Tibial artery (tissue), 4 donors: Measurements from ENCODE around the gene TCEA2.

Source experiments
- DNase-seq, 2 donors: peaks; one replicate each; pipeline ENCODE4 v3.0.0-alpha.2; 2019
- H3K27ac ChIP-seq, 2 donors: fragments of 200-600 bp; sonication (generic) in 1 of 2; 1 replicate in 1 of 2; 2 replicates in 1 of 2; pipeline ENCODE4 v1.5.1; 2018 to 2019; ENCODE audit warnings: mild to moderate bottlenecking in 1 of 2
- H3K27me3 ChIP-seq, 2 donors: fragments of 200-600 bp; sonication (generic) in 1 of 2; one replicate each; pipeline versions ENCODE4 v1.5.1 to v1.6.0; 2016 to 2019
- H3K36me3 ChIP-seq, 3 donors: fragments of 200-600 bp; sonication (generic) in 2 of 3; one replicate each; pipeline ENCODE4 v1.5.1; 2016 to 2019; ENCODE audit warnings: mild to moderate bottlenecking in 2 of 3
- H3K4me1 ChIP-seq, 4 donors: fragments of 200-600 bp; sonication (generic) in 2 of 4; 1 replicate in 3 of 4; 2 replicates in 1 of 4; pipeline ENCODE4 v1.5.1; 2016 to 2019
- H3K4me3 ChIP-seq, 2 donors: fragments of 200-600 bp; sonication (generic) in 1 of 2; 1 replicate in 1 of 2; 2 replicates in 1 of 2; pipeline ENCODE4 v1.5.1; 2018 to 2019; ENCODE audit warnings: mild to moderate bottlenecking in 2 of 2
- H3K9me3 ChIP-seq, 3 donors: fragments of 200-600 bp; sonication (generic) in 1 of 3; one replicate each; pipeline ENCODE4 v1.5.1; 2016 to 2019
- CTCF ChIP-seq, 2 experiments: fragments of 200-600 bp in 1 of 2; fragments of 450-650 bp in 1 of 2; IDR thresholded peaks; one replicate each; pipeline ENCODE4 v1.5.1; 2017 to 2019; ENCODE audit warnings: antibody characterized with exemption in 2 of 2, mild to moderate bottlenecking in 1 of 2, moderate library complexity in 1 of 2
- intact Hi-C: fragments of 100-400 bp; cut with DNase I; formaldehyde crosslinking; loops from one replicate; pipeline ENCODE4 v1.15.0; 2023; ENCODE audit warnings: low total_unique reads

The TCEA2 gene

GRCh38 chr20:64029293-64030117, 33.5 kb upstream of the TCEA2 start:
- Histone ChIP-seq H3K27me3 (no peaks in the 10 kb centered on the region), H3K27ac (no peak overlapping the region), H3K4me1 (no peaks in the 10 kb centered on the region), H3K4me3 (no peak overlapping the region), H3K9me3 (no peaks in the 10 kb centered on the region), H3K36me3 (peaks cover 80 to 100% (median 99%) of the 10 kb centered on the region in 3 donors)
- intact Hi-C loops = no loop called here
- TF ChIP-seq CTCF (IDR thresholded peaks at IDR 0.05) = no peak
- DNase-seq = no peak

GRCh38 chr20:64030371-64031134, 32.4 kb upstream of the TCEA2 start:
- Histone ChIP-seq H3K27ac (no peak overlapping the region), H3K4me1 (no peaks in the 10 kb centered on the region), H3K36me3 (peaks cover 69 to 98% (median 95%) of the 10 kb centered on the region in 3 donors), H3K27me3 (peaks cover 0 to 3% of the 10 kb centered on the region in 2 donors), H3K4me3 (no peak overlapping the region), H3K9me3 (no peaks in the 10 kb centered on the region)
- intact Hi-C loops = no loop called here
- DNase-seq = no peak
- no peak for TF ChIP-seq CTCF (IDR thresholded peaks at IDR 0.05)

GRCh38 chr20:64031822-64032314, 31.1 kb upstream of the TCEA2 start:
- Histone ChIP-seq H3K27me3 (peaks cover 0 to 16% of the 10 kb centered on the region in 2 donors), H3K36me3 (peaks cover 56 to 85% (median 81%) of the 10 kb centered on the region in 3 donors), H3K27ac (no peak overlapping the region), H3K9me3 (no peaks in the 10 kb centered on the region), H3K4me3 (no peak overlapping the region), H3K4me1 (peaks cover 0 to 6% (median 0%) of the 10 kb centered on the region in 4 donors)
- DNase-seq = no peak
- TF ChIP-seq CTCF (IDR thresholded peaks at IDR 0.05) = no peak
- intact Hi-C loops = no loop called here

- no peak for DNase-seq
- Histone ChIP-seq H3K27ac (no peak overlapping the region), H3K27me3 (peaks cover 0 to 27% of the 10 kb centered on the region in 2 donors), H3K4me3 (no peak overlapping the region), H3K36me3 (peaks cover 45 to 74% (median 70%) of the 10 kb centered on the region in 3 donors), H3K9me3 (no peaks in the 10 kb centered on the region), H3K4me1 (peaks cover 0 to 15% (median 5%) of the 10 kb centered on the region in 4 donors)
- intact Hi-C loops = no loop called here
- no peak for TF ChIP-seq CTCF (IDR thresholded peaks at IDR 0.05)
Observed at GRCh38 chr20:64032706-64033624, 30.0 kb upstream of the TCEA2 start.

GRCh38 chr20:64033981-64034493, 29.0 kb upstream of the TCEA2 start:
- TF ChIP-seq CTCF (IDR thresholded peaks at IDR 0.05) = no peak
- Histone ChIP-seq H3K27ac (no peak overlapping the region), H3K4me3 (no peak overlapping the region), H3K27me3 (peaks cover 0 to 38% of the 10 kb centered on the region in 2 donors), H3K36me3 (peaks cover 34 to 63% (median 60%) of the 10 kb centered on the region in 3 donors), H3K4me1 (peaks cover 0 to 25% (median 15%) of the 10 kb centered on the region in 4 donors), H3K9me3 (no peaks in the 10 kb centered on the region)
- no peak for DNase-seq
- intact Hi-C loops = no loop called here
